OCI-LY1 (cell line): ENCODE results near the gene VIPR2.
"Not testable (repeated sequence)": the region's sequence is repeated elsewhere in the genome, so short reads cannot be mapped to it uniquely, and the experiment has no call there.

Experiments
- H2AFZ ChIP-seq: fragments of 200-600 bp; sonication (generic), shearing (Covaris generic); 2 replicates; pipeline ENCODE4 v1.6.0; 2014; ENCODE audit warnings: antibody characterized with exemption, mild to moderate bottlenecking, low read length
- H3F3A ChIP-seq: fragments of 200-600 bp; sonication (generic), shearing (Covaris generic); 2 replicates; pipeline ENCODE4 v1.6.0; 2014; ENCODE audit warnings: mild to moderate bottlenecking, antibody characterized with exemption, low read length, moderate library complexity; ENCODE audit not compliant: insufficient read depth
- H3K27ac ChIP-seq: fragments of 200-600 bp; sonication (generic); 2 replicates; pipeline ENCODE4 v1.5.1; 2014; ENCODE audit warnings: low read length, mixed run types, mild to moderate bottlenecking, low read depth; ENCODE audit not compliant: poor library complexity, severe bottlenecking
- H3K27me3 ChIP-seq: fragments of 200-600 bp; sonication (generic); 2 replicates; pipeline ENCODE4 v1.6.0; 2014; ENCODE audit warnings: antibody characterized with exemption, mild to moderate bottlenecking, low read length, moderate library complexity; ENCODE audit not compliant: insufficient read depth
- H3K36me3 ChIP-seq: fragments of 200-600 bp; sonication (generic); 2 replicates; pipeline ENCODE4 v1.6.1; 2014; ENCODE audit warnings: mild to moderate bottlenecking, antibody characterized with exemption, low read length, moderate library complexity, mixed read lengths; ENCODE audit not compliant: insufficient read depth
- H3K4me1 ChIP-seq: fragments of 200-600 bp; sonication (generic); 2 replicates; pipeline ENCODE4 v1.5.1; 2014; ENCODE audit warnings: mild to moderate bottlenecking, low read length, moderate library complexity; ENCODE audit not compliant: insufficient read depth, severe bottlenecking
- H3K4me2 ChIP-seq: fragments of 200-600 bp; sonication (generic), shearing (Covaris generic); 2 replicates; pipeline ENCODE4 v1.6.1; 2014; ENCODE audit warnings: low read length
- H3K4me3 ChIP-seq: fragments of 200-600 bp; sonication (generic); 2 replicates; pipeline ENCODE4 v1.5.1; 2014; ENCODE audit warnings: low read length, low read depth, mild to moderate bottlenecking, mixed read lengths; ENCODE audit not compliant: poor library complexity, severe bottlenecking
- H3K79me2 ChIP-seq: fragments of 200-600 bp; shearing (Covaris generic); 2 replicates; pipeline ENCODE4 v1.6.1; 2016; ENCODE audit warnings: mixed run types, low read length, mixed read lengths; ENCODE audit not compliant: insufficient read depth
- H3K9ac ChIP-seq: fragments of 200-600 bp; sonication (generic), shearing (Covaris generic); 2 replicates; pipeline ENCODE4 v1.6.1; 2014; ENCODE audit warnings: mild to moderate bottlenecking, low read length, mixed read lengths
- H3K9me2 ChIP-seq: fragments of 200-600 bp; sonication (generic), shearing (Covaris generic); 2 replicates; pipeline ENCODE4 v1.6.1; 2014; ENCODE audit warnings: low read depth, mild to moderate bottlenecking, low read length, mixed read lengths
- H3K9me3 ChIP-seq: fragments of 200-600 bp; shearing (Covaris generic); 2 replicates; pipeline ENCODE4 v1.6.1; 2014; ENCODE audit warnings: low read length, mixed read lengths
- H4K20me1 ChIP-seq: fragments of 200-600 bp; sonication (generic), shearing (Covaris generic); 2 replicates; pipeline ENCODE4 v1.6.0; 2016; ENCODE audit warnings: mild to moderate bottlenecking, low read length; ENCODE audit not compliant: insufficient read depth
- CTCF ChIP-seq: fragments of 200-600 bp; sonication (generic), shearing (Covaris generic); IDR thresholded peaks from 2 replicates; pipeline ENCODE4 v1.5.1; 2017; ENCODE audit warnings: mild to moderate bottlenecking, antibody characterized with exemption, low read length, moderate library complexity, mixed read lengths
- EZH2 ChIP-seq: fragments of 200-600 bp; sonication (generic), shearing (Covaris generic); IDR thresholded peaks from 2 replicates; pipeline ENCODE4 v1.8.0; 2017; ENCODE audit warnings: borderline replicate concordance, mixed run types, mild to moderate bottlenecking, antibody characterized with exemption, low read length, moderate library complexity, mixed read lengths

Gene VIPR2

GRCh38 chr7:159007996-159008389 is 136.7 kb downstream of the VIPR2 start:
- Histone ChIP-seq H3K4me3 (no peak overlapping the region), H3K27me3 (peaks cover 6% of the 10 kb centered on the region; the same call in 1 of the 2 replicates), H3K9me2 (no peaks in the 10 kb centered on the region), H3K4me1 (no peaks in the 10 kb centered on the region), H3K9ac (no peak overlapping the region), H3K4me2 (no peak overlapping the region), H3K9me3 (no peaks in the 10 kb centered on the region), H3F3A (no peaks in the 10 kb centered on the region), H3K36me3 (no peaks in the 10 kb centered on the region), H2AFZ (no peak overlapping the region), H4K20me1 (no peaks in the 10 kb centered on the region), H3K27ac (no peak overlapping the region), H3K79me2 (no peaks in the 10 kb centered on the region)
- TF ChIP-seq CTCF (no peak), EZH2 (no peak)

DNA sequence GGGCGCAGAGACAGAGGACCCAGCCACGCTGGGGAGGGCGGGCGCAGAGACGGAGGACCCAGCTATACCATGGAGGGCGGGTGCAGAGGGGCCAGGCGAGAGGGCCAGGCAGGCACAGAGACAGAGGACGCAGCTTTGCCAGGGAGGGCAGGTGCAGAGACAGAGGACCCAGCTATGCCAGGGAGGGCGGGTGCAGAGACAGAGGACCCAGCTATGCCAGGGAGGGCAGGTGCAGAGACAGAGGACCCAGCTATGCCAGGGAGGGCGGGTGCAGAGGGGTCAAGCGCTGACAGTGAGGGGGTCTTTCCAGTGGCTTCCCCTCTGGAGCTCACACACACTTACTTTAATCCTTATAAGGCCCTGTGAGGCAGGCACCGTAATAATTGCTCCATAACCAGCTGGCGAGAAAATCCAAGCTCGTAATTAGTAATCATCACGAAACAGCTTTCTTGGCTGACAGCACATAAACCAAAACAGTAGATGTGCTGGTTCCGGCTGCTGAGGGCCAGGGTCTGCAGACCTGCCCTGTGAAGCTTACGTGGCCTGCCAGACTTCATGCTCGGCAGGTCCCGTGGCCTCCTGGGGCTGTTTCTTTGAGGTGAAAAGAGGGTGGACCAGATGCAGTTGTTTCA is 137.2 kb downstream of the VIPR2 start:
- Histone ChIP-seq H3K4me1 (no peaks in the 10 kb centered on the region), H3K4me2 (no peak overlapping the region), H3K9me3 (no peaks in the 10 kb centered on the region), H3K4me3 (no peak overlapping the region), H2AFZ (no peak overlapping the region), H3K27me3 (peaks cover 4% of the 10 kb centered on the region; the same call in 1 of the 2 replicates), H3K27ac (no peak overlapping the region), H3K9me2 (no peaks in the 10 kb centered on the region), H3K79me2 (no peaks in the 10 kb centered on the region), H3K9ac (no peak overlapping the region), H3F3A (no peaks in the 10 kb centered on the region), H3K36me3 (no peaks in the 10 kb centered on the region), H4K20me1 (no peaks in the 10 kb centered on the region)
- TF ChIP-seq CTCF (no peak), EZH2 (no peak)

GRCh38 chr7:159006610-159007130 is 138.0 kb downstream of the VIPR2 start:
- Histone ChIP-seq H2AFZ (no peak overlapping the region), H3K9ac (no peak overlapping the region), H3K9me2 (no peaks in the 10 kb centered on the region), H3K36me3 (no peaks in the 10 kb centered on the region), H3K9me3 (no peaks in the 10 kb centered on the region), H3K4me1 (no peaks in the 10 kb centered on the region), H3K4me3 (no peak overlapping the region), H3K79me2 (no peaks in the 10 kb centered on the region), H3K27ac (no peak overlapping the region), H4K20me1 (no peaks in the 10 kb centered on the region), H3F3A (no peaks in the 10 kb centered on the region), H3K27me3 (peaks cover 4% of the 10 kb centered on the region; the same call in 1 of the 2 replicates), H3K4me2 (no peak overlapping the region)
- TF ChIP-seq CTCF (no peak), EZH2 (no peak)

DNA sequence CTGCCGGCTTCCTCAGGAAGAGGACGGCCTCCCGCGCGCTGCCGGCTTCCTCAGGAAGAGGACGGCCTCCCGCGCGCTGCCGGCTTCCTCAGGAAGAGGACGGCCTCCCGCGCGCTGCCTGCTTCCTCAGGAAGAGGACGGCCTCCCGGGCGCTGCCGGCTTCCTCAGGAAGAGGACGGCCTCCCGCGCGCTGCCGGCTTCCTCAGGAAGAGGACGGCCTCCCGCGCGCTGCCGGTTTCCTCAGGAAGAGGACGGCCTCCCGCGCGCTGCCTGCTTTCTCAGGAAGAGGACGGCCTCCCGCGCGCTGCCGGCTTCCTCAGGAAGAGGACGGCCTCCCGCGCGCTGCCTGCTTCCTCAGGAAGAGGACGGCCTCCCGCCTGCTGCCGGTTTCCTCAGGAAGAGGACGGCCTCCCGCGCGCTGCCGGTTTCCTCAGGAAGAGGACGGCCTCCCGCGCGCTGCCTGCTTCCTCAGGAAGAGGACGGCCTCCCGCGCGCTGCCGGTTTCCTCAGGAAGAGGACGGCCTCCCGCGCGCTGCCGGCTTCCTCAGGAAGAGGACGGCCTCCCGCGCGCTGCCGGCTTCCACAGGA is 138.6 kb downstream of the VIPR2 start:
- H3K9me3 ChIP-seq, H3F3A ChIP-seq, H3K9me2 ChIP-seq, H2AFZ ChIP-seq, H3K36me3 ChIP-seq, H3K4me3 ChIP-seq, H3K9ac ChIP-seq, H4K20me1 ChIP-seq, H3K27ac ChIP-seq, H3K79me2 ChIP-seq, H3K4me2 ChIP-seq, H3K27me3 ChIP-seq, H3K4me1 ChIP-seq: not testable (repeated sequence)
